ENCODE measurements around the gene SETD4. TPM values are rescaled to one million over a fixed set of nuclear protein-coding genes. Genes with fewer than 3 reads are reported as not detected.

Gene SETD4
- total RNA-seq: 10.4 and 12.2 TPM in 2 replicates

GRCh38 chr21:36060159-36060921 lies at the start of gene SETD4:
Gene SETD4 (minus strand): TSS chr21:36060526. CDS start chr21:36058888, 1,638 bp downstream.

GRCh38 chr21:36069713-36070583 lies 9.6 kb upstream of the SETD4 start, which contains the start of gene CBR1:
Gene CBR1 (plus strand): TSS chr21:36070024. CDS start chr21:36070116, 92 bp downstream.

Other genes starting within 250 kb of the SETD4 start
- gene CBR1, start 9.5 kb upstream of the SETD4 start, total RNA-seq: 110 and 139 TPM in 2 replicates
- gene CBR3, start 74.6 kb upstream of the SETD4 start, total RNA-seq: 2.0 and 9.6 TPM in 2 replicates
- gene DOP1B, start 96.3 kb upstream of the SETD4 start, total RNA-seq: 23.5 and 34.9 TPM in 2 replicates

All from mesangial cell (primary cell).